IMR-90 (cell line): ENCODE data around the gene SLCO3A1. TPM values are rescaled to one million over a fixed set of nuclear protein-coding genes. Genes with fewer than 3 reads are reported as not detected.

Experiments
- ATAC-seq: fragments of 200-7000 bp; cut with Tn5 transposase; 2 replicates; pipeline ENCODE4 v1.9.1; 2020; ENCODE audit warnings: low read depth, mild to moderate bottlenecking, moderate library complexity
- BruUV-seq: library from RNA; stranded (reverse); fragments of 400-500 nt; replicated peaks from 2 replicates; lab custom pipeline; 2021; lab: Mats Ljungman, UMichigan
- CTCF ChIA-PET: fragments of 300-600 bp; formaldehyde crosslinking; extraction: SDS; loops from one replicate; lab custom pipeline; 2021; ENCODE audit warnings: antibody characterized with exemption; lab: Yijun Ruan, JAX
- POLR2A ChIA-PET: fragments of 300-600 bp; sonication (Branson Sonifier 250); formaldehyde crosslinking; loops from one replicate; lab custom pipeline; 2022; ENCODE audit warnings: antibody characterized with exemption; ENCODE audit not compliant: unreplicated experiment; lab: Charles Lee
- DNase-seq: peaks from one replicate; pipeline ENCODE4 v3.0.0; 2013
- H2AFZ ChIP-seq: replicated peaks from 2 replicates; pipeline ENCODE3; 2013; ENCODE audit warnings: low read length, mild to moderate bottlenecking; ENCODE audit not compliant: poor library complexity
- H2AK5ac ChIP-seq: 2 replicates; pipeline ENCODE4 v1.6.1; 2013; ENCODE audit warnings: low read depth, low read length, inconsistent platforms
- H2AK9ac ChIP-seq: replicated peaks from 2 replicates; pipeline ENCODE3; 2013; ENCODE audit warnings: mild to moderate bottlenecking, low read depth, low read length, moderate library complexity; ENCODE audit not compliant: poor library complexity
- H2BK120ac ChIP-seq: 2 replicates; pipeline ENCODE4 v1.6.1; 2013; ENCODE audit warnings: low read depth, low read length, inconsistent platforms
- H2BK15ac ChIP-seq: 3 replicates; pipeline ENCODE4 v1.6.1; 2013; ENCODE audit warnings: low read depth, low read length, inconsistent platforms
- H2BK20ac ChIP-seq: 2 replicates; pipeline ENCODE4 v1.6.1; 2013; ENCODE audit warnings: low read depth, mild to moderate bottlenecking, inconsistent platforms, low read length, moderate library complexity
- H2BK5ac ChIP-seq: 2 replicates; pipeline ENCODE4 v1.6.1; 2013; ENCODE audit warnings: mild to moderate bottlenecking, low read depth, low read length, inconsistent platforms; ENCODE audit not compliant: poor library complexity, severe bottlenecking
- H3K14ac ChIP-seq: replicated peaks from 2 replicates; pipeline ENCODE4 v1.6.1; 2013; ENCODE audit warnings: low read depth, low read length, inconsistent platforms
- H3K18ac ChIP-seq: 2 replicates; pipeline ENCODE4 v1.6.1; 2013; ENCODE audit warnings: low read depth, low read length, control low read depth
- H3K23ac ChIP-seq: 2 replicates; pipeline ENCODE4 v1.6.1; 2013; ENCODE audit warnings: low read depth, low read length, inconsistent platforms
- H3K27ac ChIP-seq: 2 replicates; pipeline ENCODE4 v1.5.1; 2013; ENCODE audit warnings: mild to moderate bottlenecking, control low read depth, low read length; ENCODE audit not compliant: insufficient read depth
- H3K27me3 ChIP-seq: 2 replicates; pipeline ENCODE4 v1.6.1; 2013; ENCODE audit warnings: low read length; ENCODE audit not compliant: control insufficient read depth, insufficient read depth
- H3K36me3 ChIP-seq: 2 replicates; pipeline ENCODE4 v1.6.1; 2013; ENCODE audit warnings: low read length, mixed read lengths; ENCODE audit not compliant: control insufficient read depth, insufficient read depth
- H3K4ac ChIP-seq: 2 replicates; pipeline ENCODE4 v1.6.1; 2013; ENCODE audit warnings: low read depth, low read length, inconsistent platforms
- H3K4me1 ChIP-seq: 2 replicates; pipeline ENCODE4 v1.6.1; 2013; ENCODE audit warnings: low read length, mixed read lengths; ENCODE audit not compliant: control insufficient read depth, insufficient read depth
- H3K4me2 ChIP-seq: 2 replicates; pipeline ENCODE4 v1.6.1; 2013; ENCODE audit warnings: low read depth, mild to moderate bottlenecking, control low read depth, low read length, moderate library complexity
- H3K4me3 ChIP-seq: 2 replicates; pipeline ENCODE4 v1.5.1; 2013; ENCODE audit warnings: low read depth, mild to moderate bottlenecking, control low read depth, low read length, moderate library complexity; ENCODE audit not compliant: insufficient read depth
- H3K56ac ChIP-seq: 2 replicates; pipeline ENCODE4 v1.6.1; 2013; ENCODE audit warnings: low read length, inconsistent platforms; ENCODE audit not compliant: insufficient read depth; ENCODE audit errors: extremely low read depth
- H3K79me1 ChIP-seq, 2 experiments: 2 replicates each; pipeline ENCODE4 v1.6.1; 2013; ENCODE audit warnings: low read length in 2 of 2, inconsistent platforms in 1 of 2, low read depth in 1 of 2
- H3K9ac ChIP-seq: 2 replicates; pipeline ENCODE4 v1.6.1; 2013; ENCODE audit warnings: low read depth, low read length, control low read depth
- H3K9me1 ChIP-seq: 2 replicates; pipeline ENCODE4 v1.6.1; 2013; ENCODE audit warnings: low read length, inconsistent platforms; ENCODE audit not compliant: insufficient read depth
- H3K9me3 ChIP-seq: 2 replicates; pipeline ENCODE4 v1.6.1; 2013; ENCODE audit warnings: low read length; ENCODE audit not compliant: control insufficient read depth, insufficient read depth
- H4K20me1 ChIP-seq: 2 replicates; pipeline ENCODE4 v1.6.1; 2013; ENCODE audit warnings: low read length, inconsistent platforms; ENCODE audit not compliant: insufficient read depth
- H4K5ac ChIP-seq: 2 replicates; pipeline ENCODE4 v1.6.1; 2013; ENCODE audit warnings: mild to moderate bottlenecking, low read depth, low read length, control low read depth
- H4K8ac ChIP-seq, 2 experiments: 2 replicates each; pipeline ENCODE4 v1.6.1; 2013; ENCODE audit warnings: low read depth in 2 of 2, low read length in 2 of 2, control low read depth in 1 of 2, inconsistent platforms in 1 of 2
- H4K91ac ChIP-seq: 2 replicates; pipeline ENCODE4 v1.6.1; 2013; ENCODE audit warnings: low read depth, low read length, inconsistent platforms; ENCODE audit not compliant: insufficient read depth
- BHLHE40 ChIP-seq: fragments of 150-350 bp; IDR thresholded peaks from 2 replicates; pipeline ENCODE4 v1.6.1; 2016; ENCODE audit warnings: mild to moderate bottlenecking, low read depth, low read length
- CEBPB ChIP-seq: IDR thresholded peaks from 2 replicates; pipeline ENCODE4 v1.6.1; 2012; ENCODE audit warnings: low read depth, low read length, improper control_type of control experiment
- CHD1 ChIP-seq: IDR thresholded peaks from 2 replicates; pipeline ENCODE4 v1.6.1; 2012; ENCODE audit warnings: low read depth, low read length, improper control_type of control experiment
- FOS ChIP-seq: fragments of 150-350 bp; IDR thresholded peaks from 2 replicates; pipeline ENCODE4 v1.6.1; 2016; ENCODE audit warnings: low read depth, low read length
- MAFK ChIP-seq: IDR thresholded peaks from 2 replicates; pipeline ENCODE4 v1.6.1; 2012; ENCODE audit warnings: low read depth, low read length, improper control_type of control experiment
- MAZ ChIP-seq: IDR thresholded peaks from 2 replicates; pipeline ENCODE4 v1.6.1; 2012; ENCODE audit warnings: low read depth, mild to moderate bottlenecking, low read length, improper control_type of control experiment, moderate library complexity, borderline replicate concordance
- MXI1 ChIP-seq: IDR thresholded peaks from 2 replicates; pipeline ENCODE4 v1.6.1; 2012; ENCODE audit warnings: low read depth, mild to moderate bottlenecking, low read length, moderate library complexity, borderline replicate concordance
- NFE2L2 ChIP-seq: fragments of 150-350 bp; IDR thresholded peaks from 2 replicates; pipeline ENCODE4 v1.6.1; 2016; ENCODE audit warnings: low read depth, mild to moderate bottlenecking, low read length
- POLR2A ChIP-seq: IDR thresholded peaks from 2 replicates; pipeline ENCODE4 v1.6.1; 2012; ENCODE audit warnings: mild to moderate bottlenecking, low read depth, low read length
- RAD21 ChIP-seq: IDR thresholded peaks from 2 replicates; pipeline ENCODE4 v1.6.1; 2012; ENCODE audit warnings: low read length, improper control_type of control experiment
- RCOR1 ChIP-seq: IDR thresholded peaks from 2 replicates; pipeline ENCODE4 v1.6.1; 2012; ENCODE audit warnings: mild to moderate bottlenecking, low read length, improper control_type of control experiment; ENCODE audit not compliant: insufficient replicate concordance
- RFX5 ChIP-seq: IDR thresholded peaks from 2 replicates; pipeline ENCODE4 v1.8.0; 2012; ENCODE audit warnings: low read depth, mild to moderate bottlenecking, low read length, moderate library complexity
- SMC3 ChIP-seq: fragments of 150-350 bp; IDR thresholded peaks from 2 replicates; pipeline ENCODE4 v1.6.1; 2016; ENCODE audit warnings: low read depth, mild to moderate bottlenecking, antibody characterized with exemption, low read length, moderate library complexity
- WGBS, 2 experiments: methylation state at CpG; one replicate each; pipeline versions ENCODE4 v1.1.5 to v1.1.7; 2013; ENCODE audit warnings: missing lambda C conversion rate in 2 of 2; ENCODE audit not compliant: insufficient read length in 1 of 2; ENCODE audit errors: extremely low coverage in 2 of 2; 5-methylcytosine and 5-hydroxymethylcytosine counted together
- dilution Hi-C: fragments of 300-500 bp; cut with HindIII; formaldehyde crosslinking; loops from one replicate; pipeline ENCODE4 v1.14.3; 2018; ENCODE audit warnings: low sequenced_read_pairs; ENCODE audit not compliant: unreplicated experiment
- in situ Hi-C: fragments of 300-500 bp; cut with MboI; formaldehyde crosslinking; loops from 3 replicates; pipeline ENCODE4 v1.14.3; 2019; ENCODE audit warnings: low sequenced_read_pairs, inconsistent platforms, mixed read lengths
- intact Hi-C: fragments of 100-400 bp; cut with micrococcal nuclease; formaldehyde crosslinking; loops from 2 replicates; pipeline ENCODE4 v1.10.0; 2022
- polyA plus RNA-seq, 3 experiments: library from polyadenylated mRNA; depleted of rRNA; stranded (reverse); fragments of >200 nt; gene quantifications; 2 replicates each; pipeline ENCODE4 v1.2.3, GENCODE V29; 2012; ENCODE audit warnings: low replicate concordance in 1 of 3
- total RNA-seq: library from RNA; depleted of rRNA; stranded (reverse); fragments of >200 nt; gene quantifications from 2 replicates; pipeline ENCODE4 v1.2.3, GENCODE V29; 2012
- TF ChIP-seq, protein P1 (sequence below): fragments of 150-350 bp; IDR thresholded peaks from 2 replicates; pipeline ENCODE4 v1.6.1; 2016; ENCODE audit warnings: low read depth, mild to moderate bottlenecking, low read length, moderate library complexity, borderline replicate concordance
- TF ChIP-seq, protein P2 (sequence below): conservative IDR thresholded peaks from 2 replicates; pipeline ENCODE4 v1.5.1; 2012; ENCODE audit warnings: mild to moderate bottlenecking, low read depth, low read length, improper control_type of control experiment
- TF ChIP-seq, protein P3 (sequence below): fragments of 150-350 bp; IDR thresholded peaks from 2 replicates; pipeline ENCODE4 v1.6.1; 2017; ENCODE audit warnings: mild to moderate bottlenecking, antibody characterized with exemption, low read length, low read depth

The SLCO3A1 gene
- total and polyA plus RNA-seq, 2 of the 4 experiments (the other 2 are of a cell fraction): 4.7 to 8.1 TPM

DNA sequence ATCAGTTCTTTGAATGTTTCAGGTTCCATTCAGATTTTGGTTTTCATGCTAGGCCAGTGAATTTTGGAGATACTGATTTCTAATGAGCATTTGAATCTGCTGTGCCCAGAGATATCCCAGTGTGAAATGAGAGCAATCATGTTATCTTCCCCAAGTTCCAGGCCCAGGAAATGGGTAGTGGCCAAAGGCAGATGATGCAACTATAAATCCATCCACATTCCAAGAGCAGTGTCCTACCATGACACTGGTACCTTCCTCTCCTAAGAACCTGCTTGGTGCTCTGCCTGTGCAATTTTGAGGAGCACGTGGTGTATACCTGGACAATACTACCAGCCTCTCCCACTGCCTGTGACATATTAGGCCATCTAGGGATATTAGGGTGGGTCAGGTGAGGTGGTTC is 186.8 kb downstream of the SLCO3A1 start:
- Histone ChIP-seq H3K4me2 (no peak overlapping the region), H3K9me1 (no peaks in the 10 kb centered on the region), H4K20me1 (no peaks in the 10 kb centered on the region), H3K9ac (no peak overlapping the region), H3K79me1 (no peaks in the 10 kb centered on the region), H3K27me3 (no peaks in the 10 kb centered on the region), H3K9me3 (no peaks in the 10 kb centered on the region), H2BK5ac (no peak overlapping the region), H3K4ac (no peak overlapping the region), H3K18ac (no peak overlapping the region), H3K23ac (no peak overlapping the region), H3K4me1 (no peaks in the 10 kb centered on the region), H3K36me3 (no peaks in the 10 kb centered on the region), H2BK120ac (no peak overlapping the region), H2AFZ (no peak overlapping the region), H4K5ac (no peak overlapping the region), H3K4me3 (no peak overlapping the region), H2AK5ac (no peak overlapping the region), H4K91ac (no peak overlapping the region), H4K8ac (no peak overlapping the region), H3K14ac (no peak overlapping the region), H2BK15ac (no peak overlapping the region), H3K56ac (no peak overlapping the region), H2BK20ac (no peak overlapping the region), H3K27ac (no peak overlapping the region), H2AK9ac (no peak overlapping the region)
- TF ChIP-seq RCOR1 (no peak), BHLHE40 (no peak), NFE2L2 (no peak), CHD1 (no peak), MXI1 (no peak), FOS (no peak), POLR2A (no peak), RAD21 (no peak), MAZ (no peak), MAFK (no peak), SMC3 (no peak), RFX5 (no peak), CEBPB (no peak)
- TF ChIP-seq, protein P1, sequence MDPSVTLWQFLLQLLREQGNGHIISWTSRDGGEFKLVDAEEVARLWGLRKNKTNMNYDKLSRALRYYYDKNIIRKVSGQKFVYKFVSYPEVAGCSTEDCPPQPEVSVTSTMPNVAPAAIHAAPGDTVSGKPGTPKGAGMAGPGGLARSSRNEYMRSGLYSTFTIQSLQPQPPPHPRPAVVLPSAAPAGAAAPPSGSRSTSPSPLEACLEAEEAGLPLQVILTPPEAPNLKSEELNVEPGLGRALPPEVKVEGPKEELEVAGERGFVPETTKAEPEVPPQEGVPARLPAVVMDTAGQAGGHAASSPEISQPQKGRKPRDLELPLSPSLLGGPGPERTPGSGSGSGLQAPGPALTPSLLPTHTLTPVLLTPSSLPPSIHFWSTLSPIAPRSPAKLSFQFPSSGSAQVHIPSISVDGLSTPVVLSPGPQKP: no peak
- TF ChIP-seq, protein P2, sequence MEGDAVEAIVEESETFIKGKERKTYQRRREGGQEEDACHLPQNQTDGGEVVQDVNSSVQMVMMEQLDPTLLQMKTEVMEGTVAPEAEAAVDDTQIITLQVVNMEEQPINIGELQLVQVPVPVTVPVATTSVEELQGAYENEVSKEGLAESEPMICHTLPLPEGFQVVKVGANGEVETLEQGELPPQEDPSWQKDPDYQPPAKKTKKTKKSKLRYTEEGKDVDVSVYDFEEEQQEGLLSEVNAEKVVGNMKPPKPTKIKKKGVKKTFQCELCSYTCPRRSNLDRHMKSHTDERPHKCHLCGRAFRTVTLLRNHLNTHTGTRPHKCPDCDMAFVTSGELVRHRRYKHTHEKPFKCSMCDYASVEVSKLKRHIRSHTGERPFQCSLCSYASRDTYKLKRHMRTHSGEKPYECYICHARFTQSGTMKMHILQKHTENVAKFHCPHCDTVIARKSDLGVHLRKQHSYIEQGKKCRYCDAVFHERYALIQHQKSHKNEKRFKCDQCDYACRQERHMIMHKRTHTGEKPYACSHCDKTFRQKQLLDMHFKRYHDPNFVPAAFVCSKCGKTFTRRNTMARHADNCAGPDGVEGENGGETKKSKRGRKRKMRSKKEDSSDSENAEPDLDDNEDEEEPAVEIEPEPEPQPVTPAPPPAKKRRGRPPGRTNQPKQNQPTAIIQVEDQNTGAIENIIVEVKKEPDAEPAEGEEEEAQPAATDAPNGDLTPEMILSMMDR: no peak
- TF ChIP-seq, protein P3, sequence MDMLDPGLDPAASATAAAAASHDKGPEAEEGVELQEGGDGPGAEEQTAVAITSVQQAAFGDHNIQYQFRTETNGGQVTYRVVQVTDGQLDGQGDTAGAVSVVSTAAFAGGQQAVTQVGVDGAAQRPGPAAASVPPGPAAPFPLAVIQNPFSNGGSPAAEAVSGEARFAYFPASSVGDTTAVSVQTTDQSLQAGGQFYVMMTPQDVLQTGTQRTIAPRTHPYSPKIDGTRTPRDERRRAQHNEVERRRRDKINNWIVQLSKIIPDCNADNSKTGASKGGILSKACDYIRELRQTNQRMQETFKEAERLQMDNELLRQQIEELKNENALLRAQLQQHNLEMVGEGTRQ: no peak
- intact Hi-C loops (no loop called here), dilution Hi-C loops (no loop called here), in situ Hi-C loops (no loop called here)
- ATAC-seq (no peak), DNase-seq (no peak)
- CTCF ChIA-PET: no interaction called here
- POLR2A ChIA-PET: no interaction called here
- BruUV-seq: no TSS peak
- no CpG with 5 or more reads among the region's 1 CpG for WGBS, 2 experiments
